Ecto neural progenitor cell (in vitro differentiated cells): ENCODE data around the gene KLB.
"Not testable (repeated sequence)": the region's sequence is repeated elsewhere in the genome, so short reads cannot be mapped to it uniquely, and the experiment has no call there.

ENCODE experiments used
- DNase-seq: peaks from one replicate; pipeline ENCODE4 v3.0.0-alpha.2; 2018; ENCODE audit warnings: low spot score

The KLB gene

GRCh38 chr4:39406763-39407583 is at the start of gene KLB:
Gene KLB (plus strand): TSS chr4:39406930. CDS start chr4:39406950, 20 bp downstream.
- no peak for DNase-seq

- DNase-seq, result no peak
Observed at GRCh38 chr4:39357002-39357401, 49.7 kb upstream of the KLB start.

- DNase-seq, result not testable (repeated sequence)
Observed at GRCh38 chr4:39360611-39361010, 46.1 kb upstream of the KLB start.

- DNase-seq, result no peak
Observed at GRCh38 chr4:39362827-39363226, 43.9 kb upstream of the KLB start.

- no peak for DNase-seq
Observed at GRCh38 chr4:39363773-39364393, 42.8 kb upstream of the KLB start.

- DNase-seq, result no peak
Observed at GRCh38 chr4:39365360-39365759, 41.4 kb upstream of the KLB start.

- DNase-seq, result peak; percentile 96
Observed at GRCh38 chr4:39365830-39366771, 40.6 kb upstream of the KLB start, which contains the start of gene RFC1. Gene RFC1 (minus strand): TSS chr4:39366362. CDS start chr4:39366241, 121 bp downstream.

GRCh38 chr4:39367166-39367565 is 39.6 kb upstream of the KLB start:
- DNase-seq, result no peak

- DNase-seq, result no peak
Observed at GRCh38 chr4:39369301-39369700, 37.4 kb upstream of the KLB start.

- DNase-seq, result not testable (repeated sequence)
Observed at GRCh38 chr4:39371209-39371608, 35.5 kb upstream of the KLB start.

- no peak for DNase-seq
Observed at GRCh38 chr4:39375478-39375877, 31.3 kb upstream of the KLB start.

GRCh38 chr4:39383690-39384089 is 23.0 kb upstream of the KLB start:
- no peak for DNase-seq

- no peak for DNase-seq
Observed at GRCh38 chr4:39384563-39384962, 22.2 kb upstream of the KLB start.

- DNase-seq, result no peak
Observed at GRCh38 chr4:39390603-39391002, 16.1 kb upstream of the KLB start.

- no peak for DNase-seq
Observed at GRCh38 chr4:39394706-39395105, 12.0 kb upstream of the KLB start.

GRCh38 chr4:39401640-39402039 is 5.1 kb upstream of the KLB start:
- DNase-seq, result not testable (repeated sequence)

GRCh38 chr4:39407584-39407885 is 805 bp downstream of the KLB start:
- no peak for DNase-seq

- no peak for DNase-seq
Observed at GRCh38 chr4:39410415-39410814, 3.7 kb downstream of the KLB start.

GRCh38 chr4:39411561-39411960 is 4.8 kb downstream of the KLB start:
- not testable (repeated sequence) for DNase-seq

GRCh38 chr4:39415678-39416283 is 9.1 kb downstream of the KLB start:
- no peak for DNase-seq

GRCh38 chr4:39422247-39422646 is 15.5 kb downstream of the KLB start:
- DNase-seq, result no peak

- not testable (repeated sequence) for DNase-seq
Observed at GRCh38 chr4:39425297-39425696, 18.6 kb downstream of the KLB start.
